Transverse colon (tissue), 4 donors: ENCODE results near the gene JARID2.

Source experiments
- EP300 ChIP-seq: sonication (generic); formaldehyde crosslinking; IDR thresholded peaks from one replicate; pipeline ENCODE4 v1.6.1; 2017; ENCODE audit warnings: antibody characterized with exemption, low read depth
- POLR2AphosphoS5 ChIP-seq, 3 donors: sonication (generic); formaldehyde crosslinking; IDR thresholded peaks; one replicate each; pipeline ENCODE4 v1.6.1; 2016; ENCODE audit warnings: antibody characterized with exemption in 3 of 3
- TF ChIP-seq, protein P1 (sequence below), 5 experiments: fragments of 200-600 bp in 3 of 5; fragments of 450-650 bp in 2 of 5; sonication (generic) in 3 of 5; IDR thresholded peaks; 1 replicate in 2 of 5; 2 replicates in 3 of 5; pipeline ENCODE4 v1.5.1; 2016 to 2017; ENCODE audit warnings: antibody characterized with exemption in 5 of 5, inconsistent platforms in 3 of 5, mild to moderate bottlenecking in 2 of 5, moderate library complexity in 1 of 5

DNA sequence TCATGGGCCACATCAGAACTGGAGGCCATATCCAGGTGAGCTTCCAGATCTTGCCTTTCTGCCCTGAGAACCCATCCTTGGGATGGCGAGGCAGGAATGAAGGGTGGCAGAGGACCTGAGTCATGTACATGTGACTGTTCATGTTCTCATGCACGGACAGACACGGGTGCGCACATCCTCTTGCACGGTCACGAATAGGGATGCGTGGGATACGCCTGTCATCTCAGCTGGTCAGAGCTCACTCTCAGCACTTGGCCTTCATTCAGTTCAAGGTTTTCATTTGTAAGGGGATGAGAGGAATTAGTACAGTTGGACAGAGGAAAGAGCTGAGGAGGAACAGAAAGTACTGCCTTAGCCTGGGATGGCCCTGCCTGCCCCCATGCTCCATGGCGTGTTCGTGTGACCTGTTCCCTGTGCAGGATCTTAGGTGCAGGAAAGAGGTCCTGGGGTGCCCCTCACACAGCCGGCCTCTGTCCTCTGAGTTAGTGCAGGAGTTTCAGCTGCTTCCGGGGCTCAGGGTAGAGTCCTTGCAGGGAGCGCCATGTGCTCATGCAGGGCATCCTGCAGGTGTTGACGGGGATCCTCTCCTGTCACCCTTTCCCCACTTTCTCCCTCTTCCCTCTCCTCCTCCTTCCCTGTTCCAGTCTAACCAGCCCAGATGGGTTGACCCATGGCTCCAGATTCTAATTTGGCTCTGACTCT lies 243.5 kb downstream of the JARID2 start:
- TF ChIP-seq, protein P1, sequence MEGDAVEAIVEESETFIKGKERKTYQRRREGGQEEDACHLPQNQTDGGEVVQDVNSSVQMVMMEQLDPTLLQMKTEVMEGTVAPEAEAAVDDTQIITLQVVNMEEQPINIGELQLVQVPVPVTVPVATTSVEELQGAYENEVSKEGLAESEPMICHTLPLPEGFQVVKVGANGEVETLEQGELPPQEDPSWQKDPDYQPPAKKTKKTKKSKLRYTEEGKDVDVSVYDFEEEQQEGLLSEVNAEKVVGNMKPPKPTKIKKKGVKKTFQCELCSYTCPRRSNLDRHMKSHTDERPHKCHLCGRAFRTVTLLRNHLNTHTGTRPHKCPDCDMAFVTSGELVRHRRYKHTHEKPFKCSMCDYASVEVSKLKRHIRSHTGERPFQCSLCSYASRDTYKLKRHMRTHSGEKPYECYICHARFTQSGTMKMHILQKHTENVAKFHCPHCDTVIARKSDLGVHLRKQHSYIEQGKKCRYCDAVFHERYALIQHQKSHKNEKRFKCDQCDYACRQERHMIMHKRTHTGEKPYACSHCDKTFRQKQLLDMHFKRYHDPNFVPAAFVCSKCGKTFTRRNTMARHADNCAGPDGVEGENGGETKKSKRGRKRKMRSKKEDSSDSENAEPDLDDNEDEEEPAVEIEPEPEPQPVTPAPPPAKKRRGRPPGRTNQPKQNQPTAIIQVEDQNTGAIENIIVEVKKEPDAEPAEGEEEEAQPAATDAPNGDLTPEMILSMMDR (IDR thresholded peaks at IDR 0.05) = no peak
- TF ChIP-seq POLR2AphosphoS5 (IDR thresholded peaks at IDR 0.05) (no peak), EP300 (no peak)
